K562 (cell line): ENCODE results near the gene CDNF. TPM values are rescaled to one million over a fixed set of nuclear protein-coding genes. Genes with fewer than 3 reads are reported as not detected.

Experiments used
- ATAC-seq: fragments of 200-7000 bp; cut with Tn5 transposase; 3 replicates; pipeline ENCODE4 v1.9.1; 2020; ENCODE audit warnings: moderate library complexity
- BruUV-seq: library from RNA; stranded (reverse); fragments of 400-500 nt; replicated peaks from 2 replicates; lab custom pipeline; 2021; lab: Mats Ljungman, UMichigan
- CTCF ChIA-PET: fragments of 300-600 bp; formaldehyde crosslinking; extraction: SDS; loops from one replicate; lab custom pipeline; 2021; ENCODE audit warnings: low intra/inter-chr PET ratio; lab: Yijun Ruan, JAX
- POLR2A ChIA-PET: fragments of 300-600, 350-650 bp; sonication (Branson Sonifier 250); formaldehyde crosslinking; extraction: SDS; loops from one replicate; lab custom pipeline; 2021; ENCODE audit warnings: antibody characterized with exemption, inconsistent platforms; lab: Yijun Ruan, JAX
- DNase-seq, 4 experiments: peaks; one replicate each; pipeline versions ENCODE4 v3.0.0 to v3.0.0-alpha.2; 2011 to 2018; ENCODE audit warnings: low spot score in 3 of 4, mixed read lengths in 3 of 4; ENCODE audit errors: extremely low read depth in 1 of 4
- FAIRE-seq: peaks from 2 replicates; lab custom pipeline; 2011; peaks lifted over from hg19 to GRCh38; lab: Jason Lieb, UNC
- H2AFZ ChIP-seq: 2 replicates; pipeline ENCODE4 v1.6.0; 2011; ENCODE audit warnings: low read depth, low read length, control low read depth, inconsistent platforms
- H3K27ac ChIP-seq: fragments of 200-600 bp; 3 replicates; pipeline ENCODE4 v1.8.0; 2011; ENCODE audit warnings: low read depth, mild to moderate bottlenecking, control low read depth, inconsistent platforms, low read length, moderate library complexity, mixed read lengths; ENCODE audit errors: extremely low read depth
- H3K27me3 ChIP-seq, 2 experiments: fragments of 300-600 bp in 1 of 2; 2 replicates in 1 of 2; 3 replicates in 1 of 2; pipeline versions ENCODE4 v1.6.0 to v1.8.0; 2011; ENCODE audit warnings: inconsistent platforms in 2 of 2, low read length in 2 of 2, mild to moderate bottlenecking in 1 of 2, mixed read lengths in 1 of 2, moderate library complexity in 1 of 2; ENCODE audit not compliant: control insufficient read depth in 2 of 2, insufficient read depth in 2 of 2
- H3K36me3 ChIP-seq: fragments of 300-600 bp; 3 replicates; pipeline ENCODE4 v1.8.0; 2011; ENCODE audit warnings: mild to moderate bottlenecking, low read length, inconsistent platforms; ENCODE audit not compliant: control insufficient read depth, insufficient read depth
- H3K4me1 ChIP-seq, 2 experiments: fragments of 200-600 bp in 1 of 2; replicated peaks in 1 of 2; 2 replicates in 1 of 2; 3 replicates in 1 of 2; pipeline versions ENCODE4 v1.5.1 to v1.8.0; 2011; ENCODE audit warnings: inconsistent platforms in 2 of 2, low read length in 2 of 2, mild to moderate bottlenecking in 1 of 2, mixed read lengths in 1 of 2, moderate library complexity in 1 of 2; ENCODE audit not compliant: control insufficient read depth in 2 of 2, insufficient read depth in 2 of 2
- H3K4me2 ChIP-seq: 2 replicates; pipeline ENCODE4 v1.6.1; 2011; ENCODE audit warnings: low read length, control low read depth, inconsistent platforms, mixed read lengths; ENCODE audit not compliant: insufficient read depth
- H3K4me3 ChIP-seq: fragments of 200-600 bp; sonication (generic), shearing (Covaris generic); 2 replicates; pipeline ENCODE4 v1.5.1; 2016; ENCODE audit warnings: control low read depth, inconsistent platforms
- H3K79me2 ChIP-seq: fragments of 200-600 bp; 3 replicates; pipeline ENCODE4 v1.8.0; 2011; ENCODE audit warnings: low read length, inconsistent platforms; ENCODE audit not compliant: control insufficient read depth, insufficient read depth
- H3K9ac ChIP-seq, 2 experiments: 2 replicates each; pipeline versions ENCODE4 v1.6.0 to v1.6.1; 2011; ENCODE audit warnings: low read depth in 2 of 2, low read length in 2 of 2, control low read depth in 1 of 2, inconsistent platforms in 1 of 2, mild to moderate bottlenecking in 1 of 2, mixed read lengths in 1 of 2; ENCODE audit not compliant: insufficient read depth in 1 of 2
- H3K9me1 ChIP-seq: one replicate; pipeline ENCODE4 v1.6.0; 2011; ENCODE audit warnings: inconsistent platforms, mild to moderate bottlenecking, low read length, moderate library complexity; ENCODE audit not compliant: control insufficient read depth, insufficient read depth
- H3K9me3 ChIP-seq: replicated peaks from 2 replicates; pipeline ENCODE4 v1.5.1; 2011; ENCODE audit warnings: low read depth, low read length, inconsistent platforms; ENCODE audit not compliant: control insufficient read depth, insufficient read depth
- H4K20me1 ChIP-seq: replicated peaks from 2 replicates; pipeline ENCODE4 v1.6.1; 2011; ENCODE audit warnings: low read length, inconsistent platforms, mixed read lengths; ENCODE audit not compliant: control insufficient read depth, insufficient read depth
- BACH1 ChIP-seq: fragments of 200-800 bp; sonication (Bioruptor generic); IDR thresholded peaks from 2 replicates; pipeline ENCODE4 v1.6.1; 2016; ENCODE audit warnings: missing genetic modification characterization, missing compliant biosample characterization
- CHD2 ChIP-seq: IDR thresholded peaks from 2 replicates; pipeline ENCODE4 v1.6.1; 2011; ENCODE audit warnings: low read depth, low read length
- CSDE1 ChIP-seq, 2 experiments: fragments of 450-650 bp; IDR thresholded peaks; 2 replicates each; pipeline ENCODE4 v1.6.1; 2016; ENCODE audit warnings: mild to moderate bottlenecking in 1 of 2
- EHMT2 ChIP-seq: fragments of 450-650 bp; IDR thresholded peaks from 2 replicates; pipeline ENCODE4 v1.6.1; 2018; ENCODE audit warnings: antibody characterized with exemption
- FIP1L1 ChIP-seq: fragments of 200-400 bp; formaldehyde crosslinking; IDR thresholded peaks from 2 replicates; pipeline ENCODE4 v1.6.1; 2018; ENCODE audit warnings: mild to moderate bottlenecking, low read depth, low read length; ENCODE audit not compliant: poor library complexity, severe bottlenecking
- GTF2A2 ChIP-seq: IDR thresholded peaks from 2 replicates; pipeline ENCODE4 v1.6.1; 2016; ENCODE audit warnings: mild to moderate bottlenecking, missing genetic modification characterization, missing compliant biosample characterization
- HCFC1 ChIP-seq: IDR thresholded peaks from 2 replicates; pipeline ENCODE4 v1.6.1; 2012; ENCODE audit warnings: low read depth, low read length, improper control_type of control experiment
- IRF2 ChIP-seq: sonication (generic); formaldehyde crosslinking; IDR thresholded peaks from 2 replicates; pipeline ENCODE4 v1.8.1; 2022; ENCODE audit warnings: mild to moderate bottlenecking, missing genetic modification reagents
- PURB ChIP-seq: sonication (generic); formaldehyde crosslinking; IDR thresholded peaks from 2 replicates; pipeline ENCODE4 v1.9.0; 2021; ENCODE audit warnings: low read depth, mild to moderate bottlenecking, missing genetic modification reagents
- SAFB2 ChIP-seq: fragments of 200-400 bp; formaldehyde crosslinking; IDR thresholded peaks from 2 replicates; pipeline ENCODE4 v1.6.1; 2018; ENCODE audit warnings: borderline replicate concordance, low read length, low read depth, moderate library complexity; ENCODE audit not compliant: severe bottlenecking
- SMARCB1 ChIP-seq: IDR thresholded peaks from 2 replicates; pipeline ENCODE4 v1.6.1; 2011; ENCODE audit warnings: improper control_type of control experiment, low read depth; ENCODE audit not compliant: insufficient read length
- TAF15 ChIP-seq: fragments of 200-400 bp; formaldehyde crosslinking; IDR thresholded peaks from 2 replicates; pipeline ENCODE4 v1.6.1; 2017; ENCODE audit warnings: mild to moderate bottlenecking, low read depth, low read length, moderate library complexity
- ZNF184 ChIP-seq: sonication (generic); formaldehyde crosslinking; IDR thresholded peaks from 2 replicates; pipeline ENCODE4 v1.5.0; 2020; ENCODE audit warnings: missing genetic modification reagents
- ZNF79 ChIP-seq: fragments of 250-450 bp; sonication (Bioruptor Pico); IDR thresholded peaks from 2 replicates; pipeline ENCODE4 v1.4.0; 2020; ENCODE audit warnings: low read depth, mild to moderate bottlenecking, moderate library complexity
- WGBS: fragments of 100-300 bp; shearing (Covaris generic); methylation state at CpG from one replicate; pipeline ENCODE4 v1.1.6; 2016; ENCODE audit warnings: low coverage, mixed read lengths; ENCODE audit not compliant: insufficient coverage; ENCODE audit errors: missing lambda C conversion rate; 5-methylcytosine and 5-hydroxymethylcytosine counted together
- in situ Hi-C: fragments of 300-500 bp; cut with MboI; formaldehyde crosslinking; loops from 4 replicates; pipeline ENCODE4 v1.15.0; 2018; ENCODE audit warnings: inconsistent platforms, mixed read lengths
- intact Hi-C: fragments of 100-400 bp; cut with micrococcal nuclease; formaldehyde crosslinking; loops from 2 replicates; pipeline ENCODE4 v1.14.2; 2022
- polyA plus RNA-seq, 8 experiments: library from polyadenylated mRNA; depleted of rRNA in 4 of 8; stranded (reverse) in 5 of 8; unstranded in 3 of 8; fragments of >200 nt; fragmentation: Nextera tagmentation in 2 of 8; fragmentation: Illumina TruSeq in 1 of 8; extraction: Ambion mirVana in 2 of 8; extraction: Trizol in 1 of 8; gene quantifications; 2 replicates each; pipeline versions ENCODE4 v1.2.1 to v1.2.3, GENCODE V29; 2011 to 2014; ENCODE audit warnings: inconsistent platforms in 1 of 8, missing spikeins in 1 of 8
- total RNA-seq, 7 experiments: library from RNA; depleted of rRNA in 6 of 7; stranded (reverse); fragments of >200 nt in 6 of 7; fragmentation: Illumina TruSeq in 2 of 7; extraction: Trizol in 2 of 7; gene quantifications; 2 replicates each; pipeline versions ENCODE4 v1.2.1 to v1.2.3, GENCODE V29; 2011 to 2021; ENCODE audit warnings: low replicate concordance in 1 of 7
- TF ChIP-seq, protein P1 (sequence below): fragments of 250-450 bp; sonication (Bioruptor Pico); IDR thresholded peaks from 2 replicates; pipeline ENCODE4 v1.5.0; 2021; ENCODE audit warnings: mild to moderate bottlenecking, moderate library complexity
- TF ChIP-seq, protein P2 (sequence below): fragments of 450-650 bp; IDR thresholded peaks from 2 replicates; pipeline ENCODE4 v1.6.1; 2017; ENCODE audit warnings: antibody characterized with exemption
- TF ChIP-seq, protein P3 (sequence below): fragments of 200-800 bp; sonication (Bioruptor generic); IDR thresholded peaks from 2 replicates; pipeline ENCODE4 v1.6.1; 2017; ENCODE audit warnings: missing genetic modification characterization, missing compliant biosample characterization
- TF ChIP-seq, protein P4 (sequence below): fragments of 250-450 bp; sonication (Bioruptor Pico); IDR thresholded peaks from 2 replicates; pipeline ENCODE4 v1.9.0; 2021; ENCODE audit warnings: mild to moderate bottlenecking

Gene CDNF
- total and polyA plus RNA-seq, 9 of the 15 experiments (the other 6 are each of a cell fraction or from before 2014, with no cell fraction given) = 0.18 to 1.6 (median 0.61) TPM

DNA sequence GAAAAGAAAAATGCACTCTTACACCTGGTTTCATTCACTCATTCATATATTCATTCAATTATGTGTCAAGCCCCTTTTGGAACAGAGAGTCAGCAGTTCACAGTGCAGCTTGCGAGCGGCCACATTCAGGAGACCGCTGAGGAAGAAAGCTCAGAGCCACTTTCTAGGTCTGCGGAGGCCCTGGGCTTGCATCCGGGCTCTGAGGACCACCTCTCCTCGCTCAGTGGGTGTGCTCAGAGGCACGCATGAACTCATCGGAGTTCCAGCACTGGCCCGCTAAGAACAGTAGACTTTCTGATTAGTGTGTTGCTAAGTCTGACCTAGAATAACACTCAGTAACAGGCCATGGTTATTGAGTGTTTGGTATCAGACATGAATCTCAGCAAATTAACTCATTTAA is 61.3 kb downstream of the CDNF start:
- Histone ChIP-seq H4K20me1 (no peaks in the 10 kb centered on the region; the same call in 1 of the 2 replicates), H3K4me3 (no peak overlapping the region), H3K27ac (no peak overlapping the region), H3K9me1 (no peaks in the 10 kb centered on the region), H3K9ac (no peak overlapping the region), H2AFZ (no peak overlapping the region), H3K27me3 (peaks cover 25 to 29% of the 10 kb centered on the region in 2 experiments), H3K4me2 (no peak overlapping the region), H3K36me3 (no peaks in the 10 kb centered on the region), H3K9me3 (no peaks in the 10 kb centered on the region), H3K4me1 (no peaks in the 10 kb centered on the region), H3K79me2 (no peaks in the 10 kb centered on the region)
- no peak for ATAC-seq
- ChIA-PET POLR2A (interaction anchor here (0.6 kb wide), 1 partner anchor 22 kb away, joined by 3 read pairs; no protein-coding TSS in a partner anchor), CTCF (no interaction called here)
- intact Hi-C loops (no loop called here), in situ Hi-C loops (no loop called here)
- TF ChIP-seq, protein P1, sequence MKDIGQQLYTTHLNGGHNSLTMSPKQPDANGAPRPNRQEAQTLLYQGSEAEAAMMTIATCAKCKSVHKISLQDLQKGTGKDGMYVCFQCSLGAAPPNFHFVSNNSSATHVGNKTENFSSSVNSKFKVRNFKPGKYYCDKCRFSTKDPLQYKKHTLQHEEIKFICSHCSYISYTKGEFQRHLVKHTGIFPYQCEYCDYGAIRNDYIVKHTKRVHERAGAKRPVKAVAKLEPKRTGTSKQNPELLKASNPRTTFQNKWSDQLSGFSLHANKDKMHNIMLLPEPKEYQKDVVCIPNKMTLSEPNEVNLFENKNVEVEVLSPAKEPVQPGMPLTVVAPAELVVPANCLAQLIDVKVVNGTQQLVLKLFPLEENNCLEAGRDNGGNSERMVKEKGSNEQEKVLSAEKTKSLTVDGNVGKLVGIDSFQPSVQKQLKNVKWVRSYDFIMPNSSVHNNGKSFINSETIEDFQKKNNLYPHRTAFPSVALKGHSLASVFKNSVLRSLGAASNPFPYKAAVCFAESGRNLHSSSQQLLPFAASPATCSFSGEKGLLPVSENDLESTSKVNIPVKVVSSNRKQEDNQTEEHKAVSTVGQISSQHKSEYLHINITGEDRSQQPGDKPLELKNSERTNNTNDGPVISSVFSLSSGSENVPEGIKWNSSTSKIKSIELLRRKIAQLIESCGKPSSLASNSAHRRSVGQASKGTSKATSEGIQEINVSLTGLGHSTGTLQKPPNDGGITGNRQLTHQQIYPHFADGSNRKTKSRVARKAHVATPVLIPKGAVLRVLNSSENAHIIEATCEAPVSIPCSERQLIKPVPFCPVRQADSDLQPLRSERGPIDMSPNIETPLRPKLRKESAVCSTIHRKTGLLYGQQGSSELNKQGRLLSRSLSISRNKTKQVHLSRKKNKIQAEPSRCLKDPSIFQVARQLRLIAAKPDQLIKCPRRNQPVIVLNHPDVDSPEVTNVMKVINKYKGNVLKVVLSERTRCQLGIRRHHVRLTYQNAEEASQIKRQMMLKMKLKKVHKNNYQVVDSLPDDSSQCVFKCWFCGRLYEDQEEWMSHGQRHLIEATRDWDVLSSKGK = no peak
- no peak for TF ChIP-seq CHD2
- TF ChIP-seq, protein P2, sequence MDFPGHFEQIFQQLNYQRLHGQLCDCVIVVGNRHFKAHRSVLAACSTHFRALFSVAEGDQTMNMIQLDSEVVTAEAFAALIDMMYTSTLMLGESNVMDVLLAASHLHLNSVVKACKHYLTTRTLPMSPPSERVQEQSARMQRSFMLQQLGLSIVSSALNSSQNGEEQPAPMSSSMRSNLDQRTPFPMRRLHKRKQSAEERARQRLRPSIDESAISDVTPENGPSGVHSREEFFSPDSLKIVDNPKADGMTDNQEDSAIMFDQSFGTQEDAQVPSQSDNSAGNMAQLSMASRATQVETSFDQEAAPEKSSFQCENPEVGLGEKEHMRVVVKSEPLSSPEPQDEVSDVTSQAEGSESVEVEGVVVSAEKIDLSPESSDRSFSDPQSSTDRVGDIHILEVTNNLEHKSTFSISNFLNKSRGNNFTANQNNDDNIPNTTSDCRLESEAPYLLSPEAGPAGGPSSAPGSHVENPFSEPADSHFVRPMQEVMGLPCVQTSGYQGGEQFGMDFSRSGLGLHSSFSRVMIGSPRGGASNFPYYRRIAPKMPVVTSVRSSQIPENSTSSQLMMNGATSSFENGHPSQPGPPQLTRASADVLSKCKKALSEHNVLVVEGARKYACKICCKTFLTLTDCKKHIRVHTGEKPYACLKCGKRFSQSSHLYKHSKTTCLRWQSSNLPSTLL = no peak
- TF ChIP-seq, protein P3, sequence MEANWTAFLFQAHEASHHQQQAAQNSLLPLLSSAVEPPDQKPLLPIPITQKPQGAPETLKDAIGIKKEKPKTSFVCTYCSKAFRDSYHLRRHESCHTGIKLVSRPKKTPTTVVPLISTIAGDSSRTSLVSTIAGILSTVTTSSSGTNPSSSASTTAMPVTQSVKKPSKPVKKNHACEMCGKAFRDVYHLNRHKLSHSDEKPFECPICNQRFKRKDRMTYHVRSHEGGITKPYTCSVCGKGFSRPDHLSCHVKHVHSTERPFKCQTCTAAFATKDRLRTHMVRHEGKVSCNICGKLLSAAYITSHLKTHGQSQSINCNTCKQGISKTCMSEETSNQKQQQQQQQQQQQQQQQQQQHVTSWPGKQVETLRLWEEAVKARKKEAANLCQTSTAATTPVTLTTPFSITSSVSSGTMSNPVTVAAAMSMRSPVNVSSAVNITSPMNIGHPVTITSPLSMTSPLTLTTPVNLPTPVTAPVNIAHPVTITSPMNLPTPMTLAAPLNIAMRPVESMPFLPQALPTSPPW (CRISPR knock-in tag) = no peak
- no peak for TF ChIP-seq SMARCB1
- TF ChIP-seq EHMT2 = no peak
- TF ChIP-seq ZNF184 (CRISPR knock-in tag) = no peak
- TF ChIP-seq FIP1L1 = no peak
- TF ChIP-seq GTF2A2 (tag) = no peak
- no peak for TF ChIP-seq PURB (CRISPR knock-in tag)
- TF ChIP-seq, protein P4, sequence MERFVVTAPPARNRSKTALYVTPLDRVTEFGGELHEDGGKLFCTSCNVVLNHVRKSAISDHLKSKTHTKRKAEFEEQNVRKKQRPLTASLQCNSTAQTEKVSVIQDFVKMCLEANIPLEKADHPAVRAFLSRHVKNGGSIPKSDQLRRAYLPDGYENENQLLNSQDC (CRISPR knock-in tag) = no peak
- no peak for TF ChIP-seq ZNF79 (CRISPR knock-in tag)
- TF ChIP-seq SAFB2 = no peak
- no peak for TF ChIP-seq CSDE1 (IDR thresholded peaks at IDR 0.05)
- no peak for TF ChIP-seq IRF2
- no peak for TF ChIP-seq BACH1 (tag)
- no peak for TF ChIP-seq HCFC1
- TF ChIP-seq TAF15 = no peak
- FAIRE-seq = no peak
- 4% methylated on average over 9 of the region's 9 CpGs for WGBS
- BruUV-seq = no TSS peak
- DNase-seq = no peak
